Gastrocnemius medialis (tissue), 4 donors: ENCODE measurements around the gene PTK7. TPM values are rescaled to one million over a fixed set of nuclear protein-coding genes. Genes with fewer than 3 reads are reported as not detected.

Experiments used
- ATAC-seq, 2 donors: fragments of 150-250 bp; one replicate each; pipeline ENCODE4 v1.9.1; 2016
- DNase-seq, 2 donors: peaks; one replicate each; pipeline ENCODE4 v3.0.0-alpha.2; 2019
- H3K27ac ChIP-seq, 4 donors: fragments of 200-600 bp; sonication (generic); 1 replicate in 1 of 4; 2 replicates in 3 of 4; pipeline ENCODE4 v1.5.1; 2016 to 2018; ENCODE audit warnings: mild to moderate bottlenecking in 2 of 4, moderate library complexity in 1 of 4
- H3K27me3 ChIP-seq, 3 donors: fragments of 200-600 bp; sonication (generic) in 2 of 3; 1 replicate in 1 of 3; 2 replicates in 2 of 3; pipeline versions ENCODE4 v1.5.1 to v1.6.0; 2016 to 2019; ENCODE audit warnings: mild to moderate bottlenecking in 1 of 3, moderate library complexity in 1 of 3
- H3K36me3 ChIP-seq, 2 donors: fragments of 200-600 bp; sonication (generic) in 1 of 2; one replicate each; pipeline ENCODE4 v1.5.1; 2017 to 2018
- H3K4me1 ChIP-seq, 2 donors: fragments of 200-600 bp; sonication (generic) in 1 of 2; one replicate each; pipeline ENCODE4 v1.5.1; 2016 to 2017; ENCODE audit warnings: mild to moderate bottlenecking in 2 of 2
- H3K4me3 ChIP-seq, 4 donors: fragments of 200-600 bp; sonication (generic) in 3 of 4; 1 replicate in 1 of 4; 2 replicates in 3 of 4; pipeline ENCODE4 v1.5.1; 2016 to 2019; ENCODE audit warnings: mild to moderate bottlenecking in 2 of 4
- H3K9me3 ChIP-seq, 3 donors: fragments of 200-600 bp; sonication (generic) in 2 of 3; 1 replicate in 1 of 3; 2 replicates in 2 of 3; pipeline ENCODE4 v1.5.1; 2016 to 2019
- POLR2A ChIP-seq, 2 donors: fragments of 450-650 bp; IDR thresholded peaks; one replicate each; pipeline ENCODE4 v1.6.1; 2017; ENCODE audit warnings: antibody characterized with exemption in 2 of 2, mild to moderate bottlenecking in 2 of 2, moderate library complexity in 2 of 2
- in situ Hi-C, 4 donors: fragments of 200-750 bp; cut with MboI; loops; one replicate each; pipeline versions ENCODE4 v1.15.0 to v1.8.0; 2017; ENCODE audit warnings: low sequenced_read_pairs in 4 of 4
- intact Hi-C: fragments of 100-400 bp; cut with DNase I; formaldehyde crosslinking; loops from one replicate; pipeline ENCODE4 v1.15.1; 2023; ENCODE audit warnings: low total_unique reads
- total RNA-seq, 4 donors: library from RNA; depleted of rRNA; stranded (reverse); fragments of >200 nt; gene quantifications; one replicate each; pipeline versions ENCODE4 v1.1.0 to v1.2.3, GENCODE V29; 2016
- TF ChIP-seq, protein P1 (sequence below), 5 experiments: fragments of 450-650 bp in 3 of 5; fragments of 200-600 bp in 2 of 5; sonication (generic) in 2 of 5; IDR thresholded peaks in 4 of 5; conservative IDR thresholded peaks in 1 of 5; 1 replicate in 4 of 5; 2 replicates in 1 of 5; pipeline ENCODE4 v1.5.1; 2016 to 2019; ENCODE audit warnings: antibody characterized with exemption in 5 of 5, mild to moderate bottlenecking in 3 of 5, moderate library complexity in 3 of 5

The PTK7 gene
- total RNA-seq, 4 donors from 2014 or later, result 0.15 to 0.64 (median 0.24) TPM

DNA sequence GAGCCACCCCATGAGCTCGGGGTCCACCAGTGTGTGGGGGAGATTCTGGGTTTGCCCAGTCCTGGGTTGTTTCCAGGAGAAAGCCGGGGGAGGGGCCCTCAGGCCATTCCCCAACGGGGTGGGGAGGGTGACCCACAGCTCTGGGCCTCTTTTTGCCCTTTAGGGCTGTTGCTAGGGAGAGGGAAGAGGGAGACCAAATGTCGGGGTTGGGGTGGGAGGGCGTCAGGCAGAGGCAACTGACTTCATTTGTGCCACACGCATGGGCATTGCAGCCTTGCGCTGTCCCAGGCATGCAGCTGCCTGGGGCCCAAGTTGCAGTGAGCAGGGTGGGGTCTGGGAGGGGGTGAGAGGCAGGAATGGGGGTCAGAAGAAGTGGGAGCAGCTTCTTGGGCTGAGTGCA, 103.9 kb downstream of the PTK7 start:
- peaks cover 0 to 51% of the 10 kb centered on the region in 2 donors for H3K36me3 ChIP-seq
- H3K27ac ChIP-seq, result peak overlapping the region in 1 of 4 donors; percentile 14
- TF ChIP-seq, protein P1, sequence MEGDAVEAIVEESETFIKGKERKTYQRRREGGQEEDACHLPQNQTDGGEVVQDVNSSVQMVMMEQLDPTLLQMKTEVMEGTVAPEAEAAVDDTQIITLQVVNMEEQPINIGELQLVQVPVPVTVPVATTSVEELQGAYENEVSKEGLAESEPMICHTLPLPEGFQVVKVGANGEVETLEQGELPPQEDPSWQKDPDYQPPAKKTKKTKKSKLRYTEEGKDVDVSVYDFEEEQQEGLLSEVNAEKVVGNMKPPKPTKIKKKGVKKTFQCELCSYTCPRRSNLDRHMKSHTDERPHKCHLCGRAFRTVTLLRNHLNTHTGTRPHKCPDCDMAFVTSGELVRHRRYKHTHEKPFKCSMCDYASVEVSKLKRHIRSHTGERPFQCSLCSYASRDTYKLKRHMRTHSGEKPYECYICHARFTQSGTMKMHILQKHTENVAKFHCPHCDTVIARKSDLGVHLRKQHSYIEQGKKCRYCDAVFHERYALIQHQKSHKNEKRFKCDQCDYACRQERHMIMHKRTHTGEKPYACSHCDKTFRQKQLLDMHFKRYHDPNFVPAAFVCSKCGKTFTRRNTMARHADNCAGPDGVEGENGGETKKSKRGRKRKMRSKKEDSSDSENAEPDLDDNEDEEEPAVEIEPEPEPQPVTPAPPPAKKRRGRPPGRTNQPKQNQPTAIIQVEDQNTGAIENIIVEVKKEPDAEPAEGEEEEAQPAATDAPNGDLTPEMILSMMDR (IDR thresholded peaks at IDR 0.05 in 4 of 5, conservative IDR thresholded peaks at IDR 0.05 in 1 of 5), result no peak
- TF ChIP-seq POLR2A (IDR thresholded peaks at IDR 0.05), result no peak
- DNase-seq (no peak), ATAC-seq (no peak)
- H3K27me3 ChIP-seq, result no peaks in the 10 kb centered on the region
- H3K9me3 ChIP-seq, result no peaks in the 10 kb centered on the region
- intact Hi-C loops, result loop anchor here (5.0 kb wide), 1 partner anchor 337 kb away; the partner anchor contains the start of genes POLR1C and YIPF3
- in situ Hi-C loops, result no loop called here
- H3K4me1 ChIP-seq, result peaks cover 26 to 33% of the 10 kb centered on the region in 2 donors
- no peak overlapping the region for H3K4me3 ChIP-seq

DNA sequence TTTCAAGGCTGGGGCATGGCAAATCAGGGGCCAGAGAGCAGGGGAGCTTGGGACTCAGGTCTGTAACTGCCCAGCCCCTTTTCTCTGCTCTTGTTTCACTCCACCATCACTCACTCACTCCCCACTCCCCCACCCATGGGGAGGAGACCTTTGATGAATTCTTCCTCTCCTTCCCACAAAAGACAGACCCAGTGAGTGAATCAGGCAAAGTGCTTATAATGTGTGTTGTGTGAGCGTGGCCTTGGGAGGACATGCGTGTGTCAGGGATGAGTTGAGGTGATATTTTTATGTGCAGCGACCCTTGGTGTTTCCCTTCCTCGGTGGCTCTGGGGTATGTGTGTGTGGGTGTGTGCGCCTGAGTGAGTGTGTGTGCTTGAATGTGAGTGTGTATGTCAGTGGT, 104.9 kb downstream of the PTK7 start:
- DNase-seq, result no peak
- intact Hi-C loops, result loop anchor here (5.0 kb wide), 1 partner anchor 336 kb away; the partner anchor contains the start of genes POLR1C and YIPF3
- peak overlapping the region; percentile 78 to 88 (median 84) for H3K27ac ChIP-seq

DNA sequence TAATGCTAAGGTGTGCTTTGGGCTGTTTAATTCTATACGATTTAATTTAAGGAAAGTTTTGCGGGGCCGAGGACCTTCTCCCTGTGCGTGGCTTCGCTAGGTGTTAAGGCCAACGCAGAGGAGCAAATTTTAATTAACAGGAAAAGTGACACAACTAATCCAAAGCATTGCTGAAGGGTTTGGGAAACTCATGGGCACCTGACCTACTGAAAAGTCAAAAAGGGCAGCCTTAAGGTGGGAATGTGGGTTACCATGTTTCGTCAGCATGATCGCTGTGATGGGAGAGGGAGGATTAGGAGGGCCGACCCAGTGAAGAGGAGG, 105.5 kb downstream of the PTK7 start:
- H3K9me3 ChIP-seq, result no peaks in the 10 kb centered on the region
- TF ChIP-seq POLR2A (IDR thresholded peaks at IDR 0.05), result no peak
- TF ChIP-seq, protein P1 (IDR thresholded peaks at IDR 0.05 in 4 of 5, conservative IDR thresholded peaks at IDR 0.05 in 1 of 5), result no peak
- H3K36me3 ChIP-seq, result peaks cover 0 to 51% of the 10 kb centered on the region in 2 donors
- H3K27me3 ChIP-seq, result no peaks in the 10 kb centered on the region
- no peak for DNase-seq
- peaks cover 16 to 22% of the 10 kb centered on the region in 2 donors for H3K4me1 ChIP-seq
- ATAC-seq, result peak; percentile 8 to 44
- in situ Hi-C loops, result no loop called here
- intact Hi-C loops, result loop anchor here (5.0 kb wide), 1 partner anchor 336 kb away; the partner anchor contains the start of genes POLR1C and YIPF3
- H3K27ac ChIP-seq, result peak overlapping the region; percentile 78 to 88 (median 84)
- H3K4me3 ChIP-seq, result peak overlapping the region; percentile 57 to 99 (median 82)

More for the DNA sequence above, 104.9 kb downstream of the PTK7 start:
- Histone ChIP-seq H3K9me3 (no peaks in the 10 kb centered on the region), H3K27me3 (no peaks in the 10 kb centered on the region), H3K36me3 (peaks cover 0 to 51% of the 10 kb centered on the region in 2 donors), H3K4me1 (peaks cover 17 to 25% of the 10 kb centered on the region in 2 donors), H3K4me3 (no peak overlapping the region)
- no peak for TF ChIP-seq POLR2A (IDR thresholded peaks at IDR 0.05)
- TF ChIP-seq, protein P1 (IDR thresholded peaks at IDR 0.05 in 4 of 5, conservative IDR thresholded peaks at IDR 0.05 in 1 of 5), result no peak
- in situ Hi-C loops, result no loop called here
- no peak for ATAC-seq

DNA sequence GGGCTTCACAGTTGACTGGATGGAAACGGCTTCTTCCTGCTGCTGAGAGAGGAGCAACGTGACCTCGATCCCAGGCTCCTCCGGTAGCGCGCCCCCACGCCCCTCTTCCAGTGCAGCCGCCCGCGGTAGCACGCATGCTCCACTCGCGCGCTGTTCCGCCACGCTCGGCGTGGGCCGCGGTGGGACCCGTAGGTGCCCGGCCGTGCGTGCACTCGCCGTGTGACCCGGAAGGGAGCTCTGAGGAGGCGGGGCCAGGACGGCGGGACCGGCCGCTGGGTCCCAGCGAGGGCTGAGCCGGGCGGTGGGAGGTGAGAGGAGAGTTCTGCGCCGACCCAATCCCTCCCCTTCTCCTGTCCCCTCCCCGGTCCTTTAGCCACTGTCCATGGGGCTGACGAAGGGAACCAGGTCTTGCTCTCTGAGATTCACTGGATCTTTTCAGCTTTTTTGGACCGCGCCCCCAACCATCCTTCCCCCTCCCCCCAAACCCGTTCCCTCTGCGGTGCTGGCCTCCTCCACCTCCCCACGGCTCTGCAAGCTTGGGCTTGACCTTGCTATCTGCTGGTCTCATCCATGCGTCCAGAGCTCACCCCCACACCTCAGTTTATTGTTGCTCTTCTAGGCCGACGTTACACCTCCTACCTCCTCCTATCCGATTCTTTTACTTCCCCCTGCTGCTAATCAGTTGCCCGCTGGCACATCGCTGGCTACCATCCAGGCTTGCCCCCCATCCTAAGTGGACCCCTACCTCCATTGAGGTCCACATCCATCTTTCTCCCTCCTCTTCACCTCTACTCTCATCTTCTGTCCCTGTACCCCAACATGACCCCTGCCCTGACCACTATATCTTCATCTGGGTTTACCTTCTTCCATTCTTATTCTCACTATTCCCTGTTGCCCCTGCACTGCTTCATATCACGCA, 106.1 kb downstream of the PTK7 start, which contains the start of gene CUL9:
CUL9 (plus strand) TSS at position 255 of the 919 bp plus-strand sequence. CDS start 2,115 bp downstream, outside the sequence.
- in situ Hi-C loops, result no loop called here
- H3K36me3 ChIP-seq, result peaks cover 0 to 52% of the 10 kb centered on the region in 2 donors
- H3K4me1 ChIP-seq, result peaks cover 16 to 22% of the 10 kb centered on the region in 2 donors
- no peaks in the 10 kb centered on the region for H3K9me3 ChIP-seq
- DNase-seq (peak; percentile 76 to 83), ATAC-seq (peak; percentile 94 to 96)
- intact Hi-C loops, result loop anchor here (5.0 kb wide), 1 partner anchor 335 kb away; the partner anchor contains the start of genes POLR1C and YIPF3
- H3K27me3 ChIP-seq, result no peaks in the 10 kb centered on the region
- peak within 1 kb of the TSS; percentile 57 to 99 (median 82) for H3K4me3 ChIP-seq
- TF ChIP-seq POLR2A (IDR thresholded peaks at IDR 0.05), result peak; percentile 50 to 72
- TF ChIP-seq, protein P1 (IDR thresholded peaks at IDR 0.05 in 4 of 5, conservative IDR thresholded peaks at IDR 0.05 in 1 of 5), result peak in 1 of 5 experiments; percentile 13
- peak within 1 kb of the TSS; percentile 78 to 88 (median 84) for H3K27ac ChIP-seq
